HG03097 (cell line): ENCODE results near the gene BNC2.
"Not testable (repeated sequence)": the region's sequence is repeated elsewhere in the genome, so short reads cannot be mapped to it uniquely, and the experiment has no call there.

ENCODE experiments used
- ATAC-seq: cut with Tn5 transposase; IDR thresholded peaks from one replicate; pipeline ENCODE4 v1.9.1; 2021; ENCODE audit not compliant: unreplicated experiment, low FRiP score

BNC2 gene

DNA sequence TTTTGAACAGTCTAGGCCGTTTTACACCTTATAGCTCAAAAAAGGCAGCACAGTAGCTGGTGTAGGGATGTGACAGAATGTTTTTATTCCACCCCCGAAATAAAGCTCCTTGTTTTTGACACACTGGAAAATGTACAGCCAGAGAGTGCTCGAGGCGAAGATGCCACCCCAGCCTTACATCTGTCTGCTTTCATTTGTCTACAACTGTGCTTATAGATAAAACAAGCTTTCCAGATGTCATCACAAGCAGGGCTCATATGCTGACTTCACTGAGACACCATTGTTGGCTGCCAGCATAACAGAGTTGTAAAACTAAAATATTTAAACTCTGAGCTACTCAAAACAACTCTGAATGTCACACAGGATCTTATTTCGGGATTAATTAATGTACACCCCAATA is 386.3 kb downstream of the BNC2 start:
- ATAC-seq, result no peak

DNA sequence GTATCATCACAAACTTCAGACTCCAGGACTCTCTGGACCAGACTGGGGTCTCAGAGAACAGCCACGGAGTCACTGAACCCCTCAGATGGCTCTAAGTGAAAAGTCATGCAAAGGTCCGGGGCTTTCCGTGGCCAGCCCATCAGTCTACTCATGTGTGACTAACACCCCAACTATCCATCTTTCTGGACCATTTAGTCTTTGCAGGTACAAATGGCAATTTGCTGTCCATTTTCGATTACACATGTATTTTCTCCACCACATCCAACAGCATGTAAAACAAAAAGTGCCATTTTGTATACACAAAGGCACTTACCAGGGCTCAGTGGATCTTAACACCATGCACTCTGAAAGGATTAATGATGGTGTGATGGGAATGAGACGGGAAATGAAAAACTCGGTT is 387.7 kb downstream of the BNC2 start:
- no peak for ATAC-seq

DNA sequence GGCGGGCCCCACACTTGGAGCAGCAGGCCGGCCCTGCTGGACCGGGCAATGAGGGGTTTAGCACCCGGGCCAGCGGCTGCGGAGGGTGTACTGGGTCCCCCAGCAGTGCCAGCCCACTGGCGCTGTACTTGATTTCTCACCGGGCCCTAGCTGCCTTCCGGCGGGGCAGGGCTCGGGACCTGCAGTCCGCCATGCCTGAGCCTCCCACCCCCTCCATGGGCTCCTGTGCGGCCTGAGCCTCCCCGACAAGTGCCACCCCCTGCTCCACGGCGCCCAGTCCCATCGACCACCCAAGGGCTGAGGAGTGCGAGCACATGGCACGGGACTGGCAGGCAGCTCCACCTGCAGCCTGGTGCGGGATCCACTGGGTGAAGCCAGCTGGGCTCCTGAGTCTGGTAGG is 389.9 kb downstream of the BNC2 start:
- not testable (repeated sequence) for ATAC-seq

DNA sequence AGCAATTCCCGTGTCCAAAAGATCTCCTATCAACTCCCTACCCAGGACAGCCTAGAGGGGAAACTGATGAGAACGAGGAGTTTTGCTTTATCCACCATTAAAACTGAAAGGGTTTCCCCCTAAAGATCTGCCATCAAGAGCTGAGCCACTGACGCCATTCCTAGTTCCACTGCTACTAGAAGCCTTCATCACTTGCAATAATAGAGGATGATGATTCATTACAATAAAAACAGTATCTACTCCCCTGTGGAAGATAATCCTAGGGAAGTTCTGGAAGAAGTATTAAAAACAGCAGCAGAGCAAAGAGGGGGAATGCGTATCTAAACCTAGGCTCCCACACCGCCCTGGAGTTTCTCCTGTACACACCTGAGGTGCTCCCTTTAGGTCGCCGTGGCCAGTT is 394.5 kb downstream of the BNC2 start:
- ATAC-seq, result no peak

DNA sequence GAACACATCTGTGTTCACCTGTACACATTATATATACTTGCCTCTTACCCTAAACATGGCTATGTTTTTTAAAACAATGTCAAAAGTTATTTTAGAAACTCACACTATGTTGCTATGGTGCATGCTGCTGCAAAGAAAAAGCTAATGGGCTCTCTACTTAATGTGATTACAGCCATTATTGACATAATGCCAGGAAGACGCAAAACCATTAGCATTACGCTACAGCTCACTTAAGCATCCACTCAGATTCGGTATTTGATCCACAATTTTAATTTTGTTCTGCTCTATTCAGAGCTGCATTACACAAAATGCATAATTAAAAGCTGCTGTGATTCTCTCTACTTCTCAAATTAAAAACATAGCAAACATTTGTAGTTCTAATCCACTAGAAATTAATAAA is 395.2 kb downstream of the BNC2 start:
- no peak for ATAC-seq

DNA sequence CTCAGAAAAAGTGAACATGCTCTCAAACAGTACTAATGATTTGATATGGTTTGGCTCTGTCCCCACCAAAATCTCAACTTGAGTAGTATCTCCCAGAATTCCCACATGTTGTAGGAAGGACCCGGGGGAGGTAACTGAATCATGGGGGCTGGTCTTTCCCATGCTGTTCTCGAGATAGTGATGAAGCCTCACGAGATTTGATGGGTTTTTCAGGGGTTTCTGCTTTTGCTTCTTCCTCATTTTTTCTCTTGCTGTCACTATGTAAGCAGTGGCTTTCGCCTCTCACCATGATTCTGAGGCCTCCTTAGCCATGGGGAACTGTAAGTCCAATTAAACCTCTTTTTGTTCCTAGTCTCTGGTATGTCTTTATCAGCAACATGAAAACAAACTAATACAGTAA is 401.3 kb downstream of the BNC2 start:
- no peak for ATAC-seq

DNA sequence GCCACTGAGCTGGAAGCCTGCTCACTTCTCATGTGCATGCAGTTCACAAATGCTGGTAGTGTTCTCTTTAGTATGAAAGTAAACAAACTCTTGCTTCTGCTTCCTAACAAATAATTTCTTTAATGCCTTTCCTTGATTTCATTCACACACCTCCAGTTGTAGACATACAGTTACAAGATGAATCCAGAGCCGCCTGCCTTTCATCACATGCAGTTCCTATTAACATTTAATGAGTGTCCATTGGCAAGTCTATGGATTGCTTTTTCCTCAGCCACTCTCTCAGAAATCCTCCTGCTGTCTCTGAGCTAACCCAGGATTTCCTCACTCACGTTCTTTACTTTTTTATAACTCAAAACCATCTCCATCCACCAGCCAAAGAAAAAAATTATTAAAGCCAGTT is 408.6 kb downstream of the BNC2 start:
- ATAC-seq, result no peak

DNA sequence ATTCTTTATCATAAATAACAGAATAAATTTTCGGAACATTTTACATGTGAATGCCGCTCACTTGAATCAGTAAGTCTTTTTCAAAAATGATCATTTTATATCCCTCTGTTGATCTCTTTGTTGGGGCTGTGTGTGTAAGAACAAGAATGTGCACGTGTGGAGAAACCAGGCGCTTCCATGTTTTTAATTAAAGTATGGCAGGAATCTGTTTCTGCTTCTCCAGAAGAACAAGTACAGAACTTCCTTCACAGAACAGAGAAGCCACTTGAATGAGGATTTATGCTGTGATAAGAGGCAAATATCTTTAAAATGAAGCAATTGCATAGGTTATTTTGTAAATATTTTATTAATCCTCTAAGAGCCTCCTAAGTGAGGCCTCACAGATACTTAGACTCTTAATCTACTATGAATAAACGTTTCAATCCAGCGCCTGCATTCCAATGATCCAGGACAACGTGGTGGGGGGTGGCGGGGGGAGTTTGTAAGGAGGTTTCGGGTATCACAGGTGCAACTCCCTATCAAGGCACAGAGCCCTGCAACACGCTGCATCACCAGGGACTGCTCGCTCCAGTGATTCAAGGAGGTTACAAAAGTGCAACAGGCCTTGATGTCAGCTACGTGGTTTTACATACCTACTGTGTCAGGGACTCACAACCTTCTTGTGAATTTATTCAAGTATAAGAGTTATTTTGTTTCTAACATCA is 409.2 kb downstream of the BNC2 start:
- no peak for ATAC-seq

DNA sequence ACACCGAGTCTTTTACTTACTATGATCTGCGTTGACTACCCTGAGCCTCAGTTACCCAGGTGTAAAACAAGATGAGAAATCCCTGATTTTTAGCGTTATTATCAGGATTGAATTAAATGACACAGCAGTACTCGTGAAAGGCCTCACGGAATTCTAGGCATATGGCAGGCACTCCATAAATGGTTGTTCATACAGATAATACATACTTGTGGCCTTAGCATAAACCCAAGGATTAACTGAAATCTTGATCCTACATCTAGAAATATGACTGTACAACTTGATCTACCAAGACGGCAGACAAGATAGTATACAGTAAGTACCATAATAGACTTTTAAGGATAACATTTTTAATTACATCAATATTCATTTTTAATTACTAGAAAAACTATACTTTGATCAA is 409.8 kb downstream of the BNC2 start:
- no peak for ATAC-seq

DNA sequence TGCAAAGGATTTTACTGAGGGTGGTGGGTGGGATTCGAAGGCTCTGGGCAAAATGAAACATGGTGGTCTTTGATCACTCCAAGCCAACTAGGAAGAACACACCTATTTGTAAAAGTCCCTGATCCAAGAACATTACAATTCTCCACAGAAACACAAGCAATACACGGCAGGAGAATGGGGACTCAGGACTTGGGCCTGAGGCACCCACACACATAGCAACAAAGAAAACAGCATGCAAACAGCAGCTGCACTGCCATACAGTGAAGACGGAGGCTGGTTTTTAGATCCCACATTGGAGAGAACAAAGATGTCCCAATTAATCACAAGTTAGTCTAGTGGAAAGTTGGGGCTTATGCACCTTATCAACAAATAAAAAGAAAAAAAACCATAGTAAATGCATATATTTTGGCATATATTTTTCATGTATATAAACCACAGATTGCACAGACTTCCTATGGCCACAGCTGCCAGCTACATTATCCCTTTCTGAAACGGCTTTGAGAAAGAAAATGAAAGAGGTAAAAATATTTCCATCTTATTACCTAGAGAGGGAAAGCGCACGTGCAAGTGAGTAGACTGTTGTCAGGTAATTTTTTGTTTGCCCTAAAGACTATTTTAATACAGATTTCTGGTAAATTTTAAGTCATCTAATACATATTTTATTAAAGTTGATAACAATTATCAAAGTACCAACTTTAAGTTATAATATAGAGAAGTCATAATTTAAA is 410.9 kb downstream of the BNC2 start:
- no peak for ATAC-seq

DNA sequence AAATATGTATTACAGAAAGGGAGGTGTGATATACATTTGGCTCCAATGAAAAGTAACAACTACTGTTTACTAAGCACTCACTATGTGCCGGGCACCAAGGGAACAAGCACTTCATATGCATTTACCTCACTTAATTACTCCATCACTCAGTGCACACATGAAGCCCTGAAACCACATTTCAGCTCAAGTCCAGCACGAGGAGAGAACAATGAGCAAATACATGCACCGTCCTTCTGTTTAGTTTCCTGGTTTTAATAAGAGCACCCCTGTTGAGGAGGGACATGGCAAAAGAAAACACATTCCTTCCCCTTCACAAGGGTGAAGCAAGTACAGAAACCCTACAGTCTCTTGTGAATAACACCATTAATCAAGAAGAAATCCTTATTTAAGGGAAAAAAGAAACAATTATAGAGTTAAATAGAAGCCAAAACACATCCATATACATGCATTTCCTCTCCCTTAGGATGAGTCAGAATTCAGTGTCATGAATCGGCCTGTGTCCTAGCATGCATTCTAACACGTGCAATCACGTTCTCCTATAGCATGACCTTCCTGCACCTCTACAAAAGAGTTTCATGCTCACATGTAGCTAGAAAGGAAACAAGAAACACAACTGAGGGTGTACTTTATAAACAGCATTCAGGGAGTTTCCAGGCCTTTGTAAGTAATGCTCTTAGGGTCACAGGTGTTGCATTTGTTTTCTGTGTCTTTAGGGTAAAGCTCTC is 411.6 kb downstream of the BNC2 start:
- ATAC-seq, result no peak

DNA sequence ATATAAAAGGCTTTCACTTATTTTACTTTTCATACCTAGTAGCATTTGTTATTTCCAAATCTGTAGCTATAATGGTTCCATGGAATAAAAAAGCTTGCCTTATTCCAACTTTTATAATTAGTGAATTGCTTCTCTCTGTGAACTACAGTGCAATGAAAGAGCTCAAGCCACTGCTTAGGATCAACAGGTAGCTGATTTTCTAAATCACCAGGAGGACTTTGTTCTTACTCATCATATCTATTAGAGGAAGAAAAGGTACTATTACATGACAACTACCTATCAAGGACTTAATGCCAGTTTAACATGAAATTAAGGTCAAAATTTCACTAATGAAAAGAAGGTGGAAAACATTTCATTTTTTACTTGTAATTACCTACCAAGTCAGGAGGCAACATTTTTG is 414.6 kb downstream of the BNC2 start:
- ATAC-seq, result no peak

DNA sequence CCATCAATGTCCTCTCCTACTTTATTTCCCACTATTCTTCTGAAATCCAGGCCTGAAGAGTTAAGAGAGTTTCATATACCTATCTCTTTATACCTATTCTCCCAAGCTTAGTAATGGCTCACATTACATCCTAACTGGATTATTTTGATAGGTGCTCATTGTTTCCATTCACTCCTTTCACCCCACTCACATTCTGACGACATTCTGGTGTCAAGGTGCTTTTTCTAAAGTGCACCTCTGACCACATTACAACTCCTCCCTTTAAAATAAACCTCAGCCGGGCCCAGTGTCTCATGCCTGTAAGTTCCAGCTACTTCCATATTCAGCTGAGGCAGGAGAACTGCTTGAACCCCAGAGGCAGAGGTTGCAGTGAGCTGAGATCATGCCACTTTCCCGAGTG is 417.1 kb downstream of the BNC2 start:
- ATAC-seq, result no peak

DNA sequence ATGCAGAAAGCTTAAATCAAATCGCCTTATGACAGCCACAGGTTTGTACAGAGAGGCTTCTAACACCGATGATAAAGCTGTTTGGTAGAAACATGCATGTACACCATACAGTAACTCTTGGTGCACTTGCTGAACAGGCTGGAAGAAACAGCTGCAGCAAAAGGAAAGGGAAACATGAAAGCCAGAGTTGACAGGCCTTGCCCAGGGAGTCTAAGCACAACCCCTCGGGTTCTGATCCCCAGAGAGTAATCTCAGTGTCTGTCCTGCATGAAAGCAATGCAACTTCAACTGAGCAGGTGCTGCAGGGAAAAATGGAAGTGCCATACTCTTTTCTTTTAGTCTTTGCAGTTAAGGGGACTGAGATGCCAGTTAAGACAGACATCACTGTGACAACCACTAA is 419.9 kb downstream of the BNC2 start:
- ATAC-seq, result no peak

DNA sequence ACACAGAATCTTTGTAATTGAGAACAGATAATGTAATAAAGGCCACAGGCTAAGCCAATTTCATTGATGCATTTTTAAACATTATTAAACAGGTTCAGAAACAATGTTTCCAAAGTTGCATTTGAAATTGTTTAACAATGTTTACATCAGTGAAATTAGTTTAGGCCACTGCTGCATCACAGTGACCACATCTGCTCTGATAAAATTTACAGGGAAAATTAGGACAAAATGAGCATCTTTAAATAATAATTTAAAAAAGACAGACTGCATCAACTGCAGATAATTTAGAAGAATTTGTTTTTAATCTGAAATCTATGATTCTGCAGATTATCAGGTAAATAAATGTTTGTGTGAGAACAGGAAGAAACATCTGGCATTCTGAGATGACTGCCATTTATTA is 420.4 kb downstream of the BNC2 start:
- ATAC-seq, result no peak

DNA sequence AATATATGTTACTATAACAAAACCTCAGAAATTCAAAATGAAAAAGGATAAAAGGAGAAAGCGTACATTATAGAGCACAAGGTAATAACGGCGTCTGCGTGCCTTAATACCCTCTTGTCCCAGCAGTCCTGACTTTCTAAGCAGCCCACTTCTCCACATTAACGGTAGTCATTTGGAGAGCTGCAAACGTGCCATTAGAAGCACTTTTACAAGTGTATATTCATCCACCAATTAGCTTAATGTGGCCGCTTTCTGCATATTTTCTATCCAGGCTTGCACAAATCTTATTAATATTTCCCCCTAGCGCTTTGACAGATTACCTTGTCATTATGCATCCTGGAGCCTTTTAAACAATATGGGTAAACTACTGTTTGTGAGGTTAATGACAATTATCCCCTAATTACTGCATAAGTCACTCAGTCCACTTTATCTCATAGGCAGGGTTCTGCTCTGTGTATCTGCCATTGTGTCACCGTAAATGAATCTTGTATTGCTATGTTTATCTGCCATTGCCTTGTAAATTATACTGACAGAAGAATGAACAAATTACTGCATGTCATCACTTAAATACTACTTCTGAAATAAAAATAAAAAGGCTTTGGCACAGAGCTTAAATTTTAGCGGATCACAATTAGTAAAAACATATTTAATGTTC is 421.3 kb downstream of the BNC2 start:
- no peak for ATAC-seq

DNA sequence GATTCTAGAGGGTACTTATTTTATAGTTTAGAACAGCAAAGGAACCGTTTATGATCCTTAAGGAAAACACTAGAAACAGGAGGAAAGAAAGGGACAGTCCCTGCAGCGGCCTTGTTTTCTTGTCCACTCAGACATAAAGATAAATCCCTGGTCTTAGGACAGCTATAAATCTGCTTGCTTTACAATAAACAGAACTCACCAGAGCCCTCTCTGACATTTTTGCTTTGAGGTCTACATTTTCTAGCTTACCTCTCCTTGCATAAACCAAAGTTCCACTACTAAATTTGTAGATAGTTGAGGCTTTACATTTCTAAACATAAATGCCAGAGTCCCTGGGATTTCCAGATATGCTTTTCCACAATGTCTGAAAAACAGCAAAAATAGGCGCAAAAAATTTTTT is 422.5 kb downstream of the BNC2 start:
- no peak for ATAC-seq

DNA sequence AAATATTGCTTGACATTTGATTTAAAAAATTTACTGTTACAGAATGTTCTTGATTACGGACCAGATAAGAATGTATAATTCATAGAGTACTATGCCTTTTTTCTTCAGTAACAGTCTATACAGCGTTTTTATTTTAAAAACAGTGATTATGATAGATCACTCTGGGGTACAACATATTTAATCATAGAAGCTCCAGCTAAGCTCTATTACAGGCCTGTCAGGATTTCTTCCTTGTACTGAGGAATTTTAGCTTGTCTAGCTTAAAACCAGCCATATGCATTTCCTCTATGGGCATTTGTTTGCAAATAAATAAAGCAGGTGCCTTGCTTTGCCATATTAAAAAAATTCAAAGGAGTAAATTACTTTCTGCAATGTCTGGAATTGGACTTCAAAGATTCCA is 423.8 kb downstream of the BNC2 start:
- no peak for ATAC-seq

DNA sequence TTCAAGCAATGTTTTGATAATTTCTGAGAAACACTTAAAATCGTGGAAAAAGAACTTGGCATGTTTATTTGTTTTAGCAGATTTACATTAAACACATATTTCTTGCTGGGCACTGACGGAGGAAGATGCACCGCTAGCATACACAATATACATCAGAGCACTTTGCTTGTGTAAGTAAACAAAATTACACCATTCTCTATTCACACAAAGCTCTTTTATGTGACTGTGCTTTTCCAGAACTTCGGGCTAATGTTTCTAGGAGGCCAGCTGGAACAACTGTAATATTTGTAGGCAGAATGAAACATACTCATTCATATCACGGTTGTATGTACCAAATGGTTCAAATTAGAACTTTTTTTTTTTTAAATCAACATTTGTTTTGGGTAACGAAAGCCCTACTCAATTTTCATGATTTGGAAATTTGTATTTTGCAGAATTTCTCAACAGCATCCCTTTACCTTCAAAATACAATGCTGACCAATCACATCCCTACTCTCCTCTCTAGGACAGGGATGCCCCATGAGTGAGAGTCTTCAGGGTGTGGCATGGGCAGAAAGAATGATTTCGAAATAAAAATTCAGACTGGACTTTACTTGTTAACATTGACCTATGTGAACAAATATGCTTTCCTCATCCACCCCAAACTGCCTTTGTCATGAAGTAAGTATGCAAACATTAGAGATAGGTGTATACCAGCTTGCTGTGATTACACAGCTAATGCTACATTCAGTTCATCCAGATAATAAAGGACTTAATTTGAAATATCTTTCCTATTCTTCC is 425.1 kb downstream of the BNC2 start:
- ATAC-seq, result no peak

DNA sequence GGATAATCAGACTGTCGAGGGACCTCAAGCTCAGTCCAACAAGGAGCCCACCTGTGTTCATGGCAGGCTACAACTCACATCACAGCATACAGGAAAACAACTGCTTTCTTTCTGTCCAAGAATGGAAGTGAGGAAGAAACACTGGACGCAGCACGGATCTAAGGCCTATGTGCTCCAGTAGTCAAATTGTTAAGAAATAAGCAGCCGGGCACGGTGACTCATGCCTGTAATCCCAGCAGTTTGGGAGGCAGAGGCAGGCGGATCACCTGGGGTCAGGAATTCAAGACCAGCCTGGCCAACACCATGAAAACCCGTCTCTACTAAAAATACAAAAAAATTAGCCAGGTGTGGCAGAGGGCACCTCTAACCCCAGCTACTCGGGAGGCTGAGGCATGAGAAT is 427.8 kb downstream of the BNC2 start:
- no peak for ATAC-seq

DNA sequence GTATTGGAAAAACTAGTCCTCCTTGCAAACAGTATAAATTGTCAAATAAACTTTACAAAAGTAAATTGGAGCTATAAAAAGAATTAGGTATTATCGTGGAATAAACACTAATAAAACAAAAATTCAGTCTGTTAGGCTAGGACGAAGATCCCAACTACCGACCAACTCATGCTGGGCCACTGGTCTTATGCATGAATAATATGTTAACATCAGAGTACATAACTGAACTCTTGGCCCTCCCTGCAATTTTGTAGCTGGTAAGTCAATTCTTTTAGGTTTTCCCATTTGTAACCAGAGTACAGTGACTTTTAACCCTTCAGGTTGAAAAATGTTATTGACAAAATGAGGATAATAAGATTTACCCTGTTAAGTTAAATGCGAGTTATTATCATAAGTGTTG is 428.7 kb downstream of the BNC2 start:
- no peak for ATAC-seq
